RWPE1 (cell line): ENCODE measurements around the gene MIB2.
A peak's percentile ranks its signal among the peaks of the same experiment; 100 is the strongest.

Source experiments
- CTCF ChIA-PET: fragments of 350-600 bp; sonication (Branson Sonifier 250); formaldehyde crosslinking; extraction: SDS; loops from one replicate; lab custom pipeline; 2021; lab: Yijun Ruan, JAX
- POLR2A ChIA-PET: fragments of 400-600 bp; formaldehyde crosslinking; extraction: SDS; loops from one replicate; lab custom pipeline; 2020; ENCODE audit warnings: antibody characterized with exemption; ENCODE audit not compliant: low non-redundant PET; lab: Yijun Ruan, JAX
- DNase-seq: peaks from one replicate; pipeline ENCODE4 v3.0.0; 2012; ENCODE audit warnings: low spot score
- H3K27ac ChIP-seq: fragments of 450-650 bp; 2 replicates; pipeline ENCODE4 v1.5.1; 2017
- CTCF ChIP-seq: fragments of 450-650 bp; conservative IDR thresholded peaks from 2 replicates; pipeline ENCODE4 v1.5.1; 2017; ENCODE audit warnings: low read depth, mild to moderate bottlenecking

MIB2 gene

GRCh38 chr1:1615256-1616044 lies at the start of gene MIB2:
Gene MIB2 (plus strand): TSS chr1:1615500. CDS start chr1:1623453, 7,953 bp downstream.
- H3K27ac ChIP-seq, result peak within 1 kb of the TSS; percentile 99
- peak; percentile 98 for DNase-seq
- ChIA-PET POLR2A (interaction anchor here (0.5 to 1.0 kb wide), 3 partner anchors 13 to 28 kb away, joined by 3 to 8 read pairs (median 3); no protein-coding TSS in a partner anchor), CTCF (no interaction called here)
- no peak for TF ChIP-seq CTCF

GRCh38 chr1:1567152-1567875 lies 48.0 kb upstream of the MIB2 start:
- ChIA-PET POLR2A (no interaction called here), CTCF (interaction anchor here (0.6 kb wide), 1 partner anchor 18 kb away, joined by 3 read pairs; no protein-coding TSS in a partner anchor)
- no peak for DNase-seq
- H3K27ac ChIP-seq, result no peak overlapping the region
- TF ChIP-seq CTCF, result no peak

- ChIA-PET CTCF (interaction anchor here (0.6 kb wide), 1 partner anchor 17 kb away, joined by 3 read pairs; no protein-coding TSS in a partner anchor), POLR2A (no interaction called here)
- no peak overlapping the region for H3K27ac ChIP-seq
These were observed 47.4 kb upstream of the MIB2 start for GRCh38 chr1:1567891-1568291.

GRCh38 chr1:1569341-1569740 lies 46.0 kb upstream of the MIB2 start:
- ChIA-PET CTCF (interaction anchor here (0.5 kb wide), 1 partner anchor 12 kb away, joined by 4 read pairs; no protein-coding TSS in a partner anchor), POLR2A (no interaction called here)
- DNase-seq, result no peak
- no peak for TF ChIP-seq CTCF
- no peak overlapping the region for H3K27ac ChIP-seq

More at GRCh38 chr1:1567891-1568291, 47.4 kb upstream of the MIB2 start:
- TF ChIP-seq CTCF, result no peak
- DNase-seq, result no peak

- ChIA-PET POLR2A (no interaction called here), CTCF (no interaction called here)
- H3K27ac ChIP-seq, result peak overlapping the region; percentile 94
- peak; percentile 68 for DNase-seq
- no peak for TF ChIP-seq CTCF
These were observed 41.2 kb upstream of the MIB2 start for GRCh38 chr1:1573843-1574720.
